NCI-H1048 (cell line): ENCODE data around the gene LYL1.

Experiments used
- DNase-seq: peaks from one replicate; lab custom pipeline; 2025; lab: John Stamatoyannopoulos, UW

Gene LYL1

DNA sequence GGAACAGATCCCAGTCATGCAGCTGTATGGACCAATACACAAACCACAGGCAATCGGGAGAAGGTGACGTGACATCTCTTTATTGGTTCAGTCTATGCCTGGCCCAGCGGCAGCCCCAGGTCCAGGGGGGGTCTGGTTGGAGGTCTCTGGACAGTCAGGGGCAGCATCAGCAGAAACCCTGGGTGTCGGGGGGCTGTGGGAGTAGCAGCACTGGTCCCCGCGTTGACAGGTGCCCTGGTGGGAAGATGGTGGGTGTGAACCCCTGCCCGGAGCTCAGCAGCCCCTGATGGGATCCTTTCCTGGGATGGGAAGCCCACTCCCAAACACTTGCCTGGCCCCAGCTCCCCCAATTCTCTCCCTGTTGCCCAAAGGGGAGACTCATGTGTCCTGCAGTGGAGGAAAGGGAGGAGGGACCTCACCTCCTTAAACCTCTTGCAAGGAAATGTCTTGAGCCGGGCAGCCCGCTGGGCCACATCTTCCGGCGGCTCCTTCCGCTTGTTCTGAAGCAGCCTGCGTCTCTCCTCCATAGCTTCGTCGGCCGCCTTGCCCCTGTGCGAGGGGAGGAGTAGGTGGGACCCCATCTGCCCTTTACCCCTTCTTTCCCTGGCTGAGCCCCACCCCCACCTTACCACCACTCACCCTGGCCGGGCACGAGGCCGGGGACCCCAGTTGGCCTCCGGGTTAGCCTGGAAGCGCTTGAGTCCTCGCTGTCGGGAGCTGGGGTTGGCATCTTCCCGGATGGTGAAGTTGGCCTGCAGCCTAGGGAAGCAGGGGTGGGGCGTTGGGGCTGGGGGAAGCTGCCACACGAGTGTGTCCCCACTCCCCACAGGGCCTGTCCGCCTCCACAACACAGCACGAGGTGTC lies 2.4 kb upstream of the LYL1 start:
- DNase-seq: no peak

DNA sequence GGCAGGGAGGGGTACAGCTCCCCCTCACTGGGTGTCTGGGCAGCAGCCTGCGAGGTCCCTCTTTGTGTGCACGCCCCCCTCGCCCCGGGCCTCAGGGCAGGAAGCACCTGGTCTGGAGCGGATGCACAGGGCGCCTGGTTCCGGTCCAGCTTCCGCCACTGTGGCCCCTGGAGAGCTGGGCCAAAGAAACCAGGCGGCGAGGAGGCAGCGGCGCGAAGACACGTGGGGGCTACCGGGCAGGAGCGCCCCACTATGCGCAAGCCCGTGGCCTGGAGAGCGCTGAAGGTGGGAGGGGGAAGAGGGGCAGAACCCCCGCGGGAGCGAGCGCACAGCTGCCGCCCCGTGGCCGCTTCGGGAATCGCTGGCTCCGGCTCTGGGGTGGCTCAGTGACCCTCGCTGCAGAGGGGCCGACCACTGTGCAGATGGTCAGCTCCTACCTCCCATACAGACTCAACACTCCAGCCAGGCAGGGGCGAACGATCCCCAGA lies 1.7 kb upstream of the LYL1 start:
- DNase-seq: no peak

DNA sequence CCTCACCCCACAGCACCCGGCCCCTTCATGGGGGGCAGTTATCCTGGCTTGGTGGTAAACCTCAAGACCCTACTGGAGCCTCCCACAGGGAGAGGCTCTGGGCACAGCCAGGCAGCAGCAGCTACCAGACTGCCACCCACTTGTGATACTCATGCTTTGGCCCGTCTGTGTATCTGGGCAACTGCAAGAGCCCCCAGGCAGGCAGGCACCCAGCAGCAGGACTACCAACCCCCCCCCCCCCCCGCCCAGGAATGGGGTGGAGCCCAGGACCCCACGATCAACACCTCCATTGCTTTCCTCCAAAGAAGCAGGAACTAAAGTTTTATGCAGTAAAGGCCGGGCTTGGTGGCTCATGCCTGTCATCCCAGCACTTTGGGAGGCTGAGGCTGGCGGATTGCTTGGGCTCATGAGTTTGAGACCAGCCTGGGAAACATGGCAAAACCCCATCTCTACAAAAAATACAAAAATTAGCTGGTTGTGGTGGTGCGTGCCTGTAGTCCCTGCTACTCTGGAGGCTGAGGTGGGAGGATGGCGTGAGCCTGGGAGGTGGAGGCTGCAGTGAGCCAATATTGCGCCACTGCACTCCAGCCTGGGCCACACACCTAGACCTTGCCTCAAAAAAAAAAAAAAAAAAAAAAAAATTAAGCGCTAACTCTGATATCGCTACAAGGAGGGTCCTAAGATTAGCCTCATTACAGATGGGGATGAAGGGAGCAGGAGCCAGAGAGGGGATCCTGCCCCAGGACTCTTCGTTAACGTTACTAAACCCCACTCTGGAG lies 1.1 kb upstream of the LYL1 start:
- no peak for DNase-seq

DNA sequence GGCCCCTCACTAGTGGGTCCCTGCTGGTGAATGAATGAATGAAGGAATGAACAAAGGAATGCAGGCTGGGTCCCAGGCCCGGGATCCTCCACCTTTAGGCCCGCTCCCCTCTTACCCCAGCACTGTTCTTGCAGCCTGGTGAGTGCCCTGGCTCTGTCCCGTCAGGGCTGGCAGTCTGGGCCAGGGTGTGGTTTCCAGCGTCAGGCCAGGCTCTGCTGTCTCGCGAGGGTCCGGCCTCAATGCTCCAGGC lies 317 bp downstream of the LYL1 start:
- DNase-seq: no peak

DNA sequence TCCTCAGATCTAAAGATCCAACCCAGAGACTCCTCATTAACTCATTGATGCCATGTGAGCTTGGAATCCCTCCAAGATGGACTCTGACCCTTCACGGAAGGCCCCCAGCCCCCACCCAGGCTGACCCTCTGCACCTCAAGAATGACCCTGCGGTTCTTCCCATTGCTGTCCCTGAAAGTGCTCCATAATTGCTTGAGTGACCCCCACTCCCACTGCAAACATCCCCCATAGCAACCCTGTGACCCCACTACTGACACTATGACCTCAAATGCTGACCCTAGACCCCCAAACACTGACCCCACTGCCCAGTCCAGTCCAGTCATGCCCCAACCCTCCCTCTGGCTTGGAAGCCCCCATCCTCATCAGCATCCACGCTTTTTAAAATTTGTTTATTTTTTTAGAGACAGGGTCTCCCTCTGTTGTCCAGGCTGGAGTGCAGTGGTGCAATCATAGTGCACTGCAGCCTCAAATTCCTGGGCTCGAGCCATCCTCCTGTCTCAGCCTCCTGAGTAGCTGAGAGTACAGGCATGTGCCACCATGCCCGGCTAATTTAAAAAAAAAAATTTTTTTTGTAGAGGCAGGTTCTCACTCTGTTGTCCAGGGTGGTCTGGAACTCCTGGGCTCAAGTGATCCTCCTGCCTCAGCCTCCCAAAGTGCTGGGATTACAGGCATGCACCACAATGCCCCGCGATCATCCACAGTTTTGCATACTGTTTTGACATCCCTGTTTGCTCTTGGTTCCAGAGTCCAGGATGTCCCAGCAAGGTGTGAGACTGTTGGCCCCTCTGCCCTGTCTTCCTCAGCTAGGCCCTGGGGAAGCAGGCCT lies 855 bp downstream of the LYL1 start:
- no peak for DNase-seq

DNA sequence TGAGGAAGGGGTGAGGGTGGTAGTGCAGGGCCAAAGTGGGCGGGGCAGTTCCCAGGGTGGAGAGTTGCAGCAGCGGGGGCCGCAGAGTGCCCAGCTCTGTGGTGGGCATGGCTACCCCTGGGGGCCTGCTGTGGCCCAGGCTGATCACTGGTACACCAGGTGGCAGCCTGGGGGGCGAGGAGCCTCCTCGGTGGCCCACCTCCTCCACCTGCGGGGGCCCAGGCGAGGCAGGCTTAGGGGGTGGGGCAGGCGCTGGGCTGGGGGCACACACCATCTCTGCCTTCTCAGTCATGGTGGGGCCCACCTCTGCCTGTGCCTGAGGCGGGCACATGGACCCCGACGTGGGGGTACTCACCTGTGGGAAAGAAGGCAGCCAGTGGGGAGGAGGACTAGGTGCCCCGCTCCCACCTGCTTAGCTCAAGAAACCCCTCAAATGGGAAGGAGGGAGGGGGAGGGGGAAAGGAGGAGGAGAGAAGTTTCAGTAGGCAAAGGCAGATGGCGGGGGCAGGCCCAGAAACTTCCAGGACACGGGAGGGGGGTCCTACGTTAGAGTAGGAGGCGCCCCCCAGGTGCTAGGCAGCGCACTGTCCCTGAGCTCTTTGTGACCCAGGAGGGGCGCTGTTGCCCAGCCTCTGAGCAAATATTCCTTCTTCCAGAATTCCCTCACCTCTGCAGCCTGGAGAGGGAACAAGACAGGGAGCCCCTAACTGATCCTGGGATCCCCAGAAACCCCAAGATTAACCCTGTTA lies 1.6 kb downstream of the LYL1 start:
- DNase-seq: no peak

DNA sequence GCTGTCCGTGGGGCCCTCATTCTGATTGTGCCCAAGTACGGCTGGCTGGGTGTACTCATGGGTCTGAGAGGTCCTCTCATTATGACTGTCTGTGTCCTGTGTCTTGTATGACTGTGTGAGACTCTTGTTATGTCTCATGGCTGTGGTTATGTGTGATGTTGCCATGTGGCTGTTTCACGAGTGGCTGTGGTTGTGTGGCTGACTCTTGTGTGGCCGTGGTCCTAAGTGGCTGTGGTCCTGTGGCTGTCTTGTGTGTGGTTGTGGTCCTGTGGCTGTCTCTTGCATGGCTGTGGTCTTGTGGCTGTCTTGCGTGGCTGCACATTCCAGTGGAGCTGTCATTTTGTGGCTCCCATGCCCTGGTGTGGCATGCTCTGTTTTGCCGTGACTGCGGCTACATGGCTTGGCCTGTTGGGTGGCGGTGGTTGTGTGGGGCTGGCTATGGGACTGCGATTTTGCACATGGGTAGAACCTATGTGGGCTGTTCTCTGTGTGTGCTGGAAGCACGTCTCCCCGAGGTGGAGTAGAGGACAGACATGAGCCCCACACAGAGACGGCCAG lies 2.5 kb downstream of the LYL1 start:
- DNase-seq: no peak

DNA sequence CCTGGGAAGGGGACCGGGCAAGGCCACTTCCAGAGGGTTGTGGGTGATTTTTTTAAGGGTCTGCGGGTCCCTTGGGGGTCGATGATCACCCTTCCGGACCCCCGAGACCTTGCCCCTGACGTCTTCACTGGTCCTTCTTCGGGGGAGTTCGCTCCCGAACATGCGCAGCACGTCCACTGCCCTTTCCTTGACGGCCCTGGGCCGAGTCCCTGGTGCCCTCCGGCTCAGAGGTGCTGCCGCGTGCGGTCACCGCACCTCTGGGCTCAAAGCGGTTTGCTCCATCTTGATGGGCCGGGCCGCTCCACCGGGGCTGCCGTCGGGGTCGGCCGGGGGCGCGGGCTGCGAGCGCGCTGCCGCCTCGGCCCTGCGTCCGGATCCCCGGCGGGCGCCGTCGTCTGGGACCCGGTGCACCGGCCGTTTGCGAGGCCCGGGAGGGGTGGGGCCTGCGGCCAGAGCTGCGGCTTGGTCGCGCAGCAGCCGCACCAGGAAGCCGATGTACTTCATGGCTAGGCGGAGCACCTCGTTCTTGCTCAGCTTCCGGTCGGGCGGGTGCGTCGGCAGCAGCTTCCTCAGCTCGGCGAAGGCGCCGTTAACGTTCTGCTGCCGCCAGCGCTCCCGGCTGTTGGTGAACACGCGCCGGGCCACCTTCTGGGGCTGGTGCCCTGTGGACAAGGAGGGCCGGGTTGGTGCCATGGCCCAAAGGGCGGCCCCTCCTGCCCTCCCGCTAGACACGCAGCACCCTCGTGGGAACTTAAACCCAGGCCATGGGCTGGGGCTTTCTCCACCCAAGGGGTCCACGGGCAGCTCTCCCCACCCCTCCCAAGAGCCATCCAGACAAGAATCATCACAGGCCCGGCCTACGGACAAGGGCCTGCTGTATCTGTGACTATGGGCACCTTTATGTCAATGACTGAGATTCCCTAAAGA lies 3.3 kb downstream of the LYL1 start:
- DNase-seq: no peak

DNA sequence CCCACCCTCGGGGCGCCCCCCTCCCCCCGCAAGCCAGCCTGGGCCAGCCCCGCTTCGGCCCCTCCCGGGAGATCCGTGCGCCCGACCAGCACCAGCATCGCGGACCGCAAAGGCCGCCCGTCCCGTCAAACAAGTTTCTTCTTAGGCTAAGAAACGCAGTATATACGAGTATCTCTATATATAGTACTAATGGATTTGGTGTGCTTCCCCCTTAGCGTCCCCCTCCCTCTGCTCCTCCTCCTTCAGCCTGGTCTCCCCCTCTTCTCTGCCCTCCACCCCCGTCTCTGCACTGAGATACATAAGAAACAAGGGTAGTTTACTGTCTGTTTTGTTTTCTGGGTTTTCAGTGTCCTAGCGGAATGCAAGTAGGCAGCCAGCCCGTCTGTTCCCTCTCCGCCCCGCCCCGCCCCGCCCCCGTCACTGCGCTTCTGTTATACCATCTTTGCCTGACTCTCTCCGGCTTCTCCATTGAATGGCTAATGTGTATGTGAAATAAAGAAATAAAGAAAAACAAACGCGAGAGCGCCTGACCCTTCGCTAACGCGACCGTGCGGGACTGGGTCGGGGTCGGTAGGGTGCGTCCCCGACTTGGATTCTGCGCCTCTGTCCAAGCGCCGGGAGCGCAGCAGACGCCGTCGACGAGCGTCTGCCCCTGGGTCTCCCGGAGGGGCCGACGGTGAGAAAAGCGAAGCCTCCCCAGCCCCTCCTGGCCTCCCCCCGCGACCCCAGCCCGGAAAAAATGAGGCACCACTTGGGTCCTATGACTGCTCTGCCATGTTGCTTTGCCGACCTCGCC lies 4.2 kb downstream of the LYL1 start:
- no peak for DNase-seq

DNA sequence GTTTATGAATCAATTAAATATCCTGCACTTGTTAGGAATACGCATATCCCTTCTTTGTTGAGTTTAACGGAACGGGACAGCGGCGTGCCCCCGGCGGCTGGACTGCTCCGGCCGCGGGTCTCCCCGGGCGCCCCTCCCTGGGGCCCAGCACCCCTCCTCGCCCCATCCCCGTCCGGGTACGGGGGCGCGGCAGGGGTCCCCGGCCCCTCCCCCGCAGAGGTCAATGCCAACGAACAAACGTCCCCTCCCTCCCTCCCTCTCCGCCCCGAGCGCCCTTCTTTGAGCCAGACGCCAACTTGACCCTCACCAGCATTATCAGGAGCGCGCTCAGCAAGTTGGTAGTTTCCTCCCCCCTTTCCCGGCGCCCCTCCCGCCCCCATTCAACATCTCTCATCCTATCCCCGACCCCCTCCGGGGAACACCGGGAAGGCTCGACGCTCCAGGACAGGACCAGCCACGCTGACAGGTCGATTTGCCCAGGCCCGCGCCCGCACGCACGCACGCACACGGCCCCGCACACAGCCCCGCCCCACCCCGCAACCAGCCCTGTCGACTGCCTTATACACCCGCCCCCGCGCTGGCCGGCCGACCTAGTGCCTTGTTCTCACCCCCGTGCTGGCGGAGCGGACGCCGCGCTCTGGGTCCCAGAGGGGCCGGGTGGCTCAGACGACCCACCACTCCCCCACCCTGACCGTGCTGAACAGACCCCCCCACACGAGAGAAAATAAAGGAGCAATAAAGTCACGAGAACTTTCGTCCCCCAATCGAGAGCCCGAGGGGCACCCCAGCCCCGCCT lies 5.0 kb downstream of the LYL1 start:
- DNase-seq: no peak

DNA sequence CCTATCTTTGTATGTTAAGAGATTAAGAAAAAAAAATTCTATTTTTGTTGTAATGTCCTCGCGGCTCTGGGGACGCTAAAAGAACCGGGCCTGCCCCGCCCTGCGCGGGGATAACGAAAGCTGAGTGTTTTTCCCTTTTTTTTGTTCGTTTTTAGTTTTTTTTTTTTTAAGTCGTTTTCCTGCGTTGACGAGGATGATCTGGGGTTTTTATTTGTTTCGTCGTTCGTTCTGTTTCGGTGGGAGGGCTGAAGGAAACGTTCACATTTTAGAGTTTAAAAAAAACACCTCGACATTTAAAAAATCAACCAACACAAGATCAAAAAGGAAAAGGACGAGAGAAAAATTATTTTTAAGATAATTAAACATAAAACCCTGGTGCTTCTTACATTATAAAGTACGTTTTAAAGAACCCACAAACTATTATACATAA lies 5.6 kb downstream of the LYL1 start:
- no peak for DNase-seq

DNA sequence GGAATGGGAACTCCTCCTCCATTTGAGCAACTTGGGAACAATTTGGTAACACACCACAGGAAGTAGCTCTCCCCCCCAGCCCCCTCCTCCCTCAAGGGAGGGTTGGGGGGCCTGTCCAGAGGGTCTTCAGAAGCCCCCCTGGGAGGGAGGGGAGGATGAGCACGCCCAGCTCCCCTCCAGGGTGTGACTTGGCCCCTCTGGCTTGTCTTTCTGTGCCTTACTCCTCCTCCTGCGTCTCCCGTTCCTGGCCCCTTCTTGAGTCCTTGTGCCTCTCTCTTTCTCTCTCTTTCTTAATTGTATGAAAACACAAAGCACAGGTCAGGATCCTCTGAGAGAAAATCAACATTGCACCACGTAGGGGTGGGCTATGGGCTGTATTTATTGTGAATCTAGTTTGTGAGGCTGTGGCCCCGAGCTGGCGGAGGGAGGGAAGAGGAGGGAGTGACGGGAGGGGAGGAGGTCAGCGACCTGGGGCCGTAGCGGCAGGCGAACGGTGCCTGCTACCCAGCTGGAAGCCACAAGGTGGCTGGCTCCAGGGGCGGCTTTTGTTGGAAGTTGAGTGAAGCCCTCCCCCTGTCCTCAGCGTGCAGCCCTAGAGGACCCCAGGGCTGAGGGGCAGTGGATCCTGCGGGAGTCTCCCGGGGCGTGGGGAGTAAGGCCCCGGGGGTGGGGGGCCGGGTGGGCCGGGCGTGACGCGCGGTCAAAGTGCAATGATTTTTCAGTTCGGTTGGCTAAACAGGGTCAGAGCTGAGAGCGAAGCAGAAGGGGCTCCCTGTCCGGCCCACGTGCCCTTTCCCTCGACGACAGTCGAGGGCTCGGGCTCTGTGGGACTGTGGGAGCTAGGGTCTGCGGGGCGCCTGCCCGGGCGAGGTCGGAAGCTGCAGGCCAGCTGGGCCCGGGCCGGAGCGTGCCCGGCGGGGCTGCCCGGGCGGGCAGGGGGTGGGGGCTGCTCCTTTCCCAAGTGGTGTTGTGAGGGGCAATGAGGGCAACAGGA lies 6.4 kb downstream of the LYL1 start:
- DNase-seq: no peak

DNA sequence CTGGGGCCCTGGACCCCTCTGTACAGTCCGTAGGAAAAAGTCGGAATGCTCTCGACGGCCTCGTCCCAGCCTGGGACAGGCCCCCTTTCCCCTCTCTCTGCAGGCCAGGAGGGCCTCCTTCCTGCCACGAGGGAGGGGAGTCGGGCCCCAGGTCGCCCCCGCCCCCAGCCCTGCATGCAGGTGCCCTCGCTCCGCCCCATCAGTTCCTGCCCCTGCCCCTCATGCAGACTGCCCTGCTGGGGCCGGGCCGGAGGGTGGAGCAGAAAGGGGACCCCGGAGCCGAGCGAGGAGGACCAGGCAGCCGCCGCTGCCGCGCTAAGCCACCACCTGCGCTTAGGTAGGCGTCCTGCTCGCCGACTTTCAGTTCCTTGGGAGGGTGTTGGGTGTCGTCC lies 7.3 kb downstream of the LYL1 start:
- DNase-seq: no peak

DNA sequence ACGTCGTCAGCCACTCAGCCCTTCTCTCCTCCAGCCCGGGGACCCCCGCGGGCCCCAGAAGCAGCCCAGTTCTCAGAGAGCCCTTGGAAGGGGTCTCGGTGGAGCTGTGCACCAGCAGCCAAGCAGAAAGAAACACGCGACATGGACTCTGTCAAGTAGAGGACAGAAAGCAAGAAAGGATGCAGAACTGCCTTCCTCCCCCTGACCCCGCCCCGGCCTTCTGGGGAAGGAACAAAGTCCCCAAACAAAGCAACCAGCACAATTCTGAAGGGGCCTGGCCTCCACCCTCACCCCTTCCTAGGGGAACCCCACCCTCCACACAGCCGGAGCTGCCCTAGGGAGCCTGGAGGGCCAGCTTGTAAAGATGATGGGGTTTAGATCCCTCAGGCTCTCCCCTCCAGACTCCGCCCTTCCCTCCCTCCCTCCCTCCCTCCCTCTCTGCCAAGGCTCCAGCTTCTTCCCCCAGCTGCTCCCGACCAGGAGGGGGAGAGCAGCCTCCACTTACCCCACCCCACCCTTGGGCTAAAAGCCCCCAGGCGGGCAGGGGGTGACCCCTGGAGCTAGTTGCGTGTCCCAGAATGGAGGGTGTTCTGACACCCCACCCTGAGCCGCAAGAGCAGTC lies 7.8 kb downstream of the LYL1 start:
- no peak for DNase-seq

DNA sequence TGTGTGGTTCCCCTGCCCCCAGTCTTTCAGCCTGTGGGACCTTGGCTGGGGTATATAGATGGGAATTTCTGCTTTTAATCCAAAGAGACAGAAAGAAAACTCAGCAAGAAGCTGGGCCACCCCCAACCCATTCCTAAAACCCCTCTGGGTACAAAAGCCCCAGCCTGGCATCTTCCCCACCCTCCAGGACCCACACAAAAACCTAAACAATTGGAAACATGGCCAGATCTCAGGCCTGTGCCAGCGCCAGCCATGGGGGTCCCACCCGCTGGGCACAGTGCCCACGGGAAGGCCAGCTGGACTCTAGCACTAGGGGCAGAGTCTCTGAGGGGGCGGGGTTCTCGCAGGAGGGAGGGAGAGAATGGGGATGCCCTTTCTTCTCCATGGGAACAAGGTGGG lies 8.6 kb downstream of the LYL1 start:
- no peak for DNase-seq

DNA sequence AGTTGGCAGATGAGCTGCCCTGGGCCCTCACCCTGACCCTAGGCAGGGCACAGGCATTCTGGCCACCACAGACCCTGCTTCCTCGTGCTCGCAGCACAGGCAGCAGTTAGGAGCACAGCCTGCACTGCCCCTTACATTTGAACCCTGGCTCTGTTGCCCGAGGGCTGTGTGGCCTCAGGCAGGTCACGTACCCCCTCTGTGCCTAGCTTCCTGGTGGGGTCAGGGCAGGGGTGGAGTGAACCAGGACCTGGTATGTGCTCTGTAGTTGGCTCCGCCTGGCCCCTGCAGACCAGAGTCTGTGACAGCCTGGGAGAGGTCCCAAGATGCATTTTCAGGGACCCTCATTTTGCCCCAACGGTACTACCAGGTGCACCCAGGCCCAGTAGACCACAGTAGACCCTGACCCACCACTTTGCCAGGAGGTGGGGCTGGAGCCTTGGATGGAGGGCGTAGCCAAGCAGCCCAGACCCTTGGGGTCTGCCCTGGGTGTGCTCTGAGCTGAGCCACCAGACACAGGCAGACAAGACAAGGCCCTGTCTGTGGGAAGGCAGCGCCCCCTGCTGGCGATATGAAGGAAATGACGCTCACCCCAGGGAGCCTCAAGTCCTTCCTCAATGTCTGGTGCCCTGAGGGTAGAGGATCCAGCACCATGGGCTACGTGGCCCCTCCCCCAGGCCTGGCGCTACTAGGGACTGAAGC lies 9.1 kb downstream of the LYL1 start:
- no peak for DNase-seq
